KG1 (cell line): Measurements from ENCODE around the gene COQ4.
A peak's percentile ranks its signal among the peaks of the same experiment; 100 is the strongest.

Experiments used
- DNase-seq: peaks from one replicate; lab custom pipeline; 2025; lab: John Stamatoyannopoulos, UW

Gene COQ4

DNA sequence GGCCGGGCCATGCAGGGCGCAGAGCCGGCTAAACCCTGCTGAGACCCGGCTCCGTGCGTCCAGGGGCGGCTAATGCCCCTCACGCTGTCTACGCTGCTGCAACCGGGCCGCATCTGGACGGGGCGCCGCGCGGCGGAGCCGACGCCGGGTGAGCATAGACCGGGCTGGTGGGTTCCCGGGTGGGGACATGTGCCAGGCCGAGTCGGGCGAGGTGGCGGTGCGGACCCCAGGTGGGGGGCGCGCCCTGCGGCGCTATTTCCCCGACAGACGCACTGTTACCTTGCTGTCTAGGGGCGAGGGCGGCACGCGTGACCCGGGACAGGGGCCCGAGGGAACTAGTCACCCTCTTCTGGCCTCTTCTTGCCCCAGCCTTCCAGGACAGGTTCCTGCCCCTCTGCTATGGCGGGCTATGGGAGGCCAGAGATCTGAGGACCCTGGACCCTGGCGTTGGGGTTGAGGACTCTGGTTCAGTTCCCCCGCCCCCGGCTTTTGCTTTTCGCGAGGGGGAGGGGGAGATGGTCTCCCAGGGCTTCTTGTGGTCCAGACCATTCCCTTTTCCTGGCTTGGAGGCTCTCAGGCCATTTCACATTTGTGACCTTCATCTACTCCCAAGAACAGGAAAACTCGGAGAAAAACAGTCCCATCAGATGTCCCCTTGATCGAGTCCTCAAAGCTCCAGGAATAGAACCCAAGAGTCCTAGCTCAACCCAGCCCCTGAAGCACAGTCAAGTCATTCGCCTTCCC, 18.2 kb downstream of the COQ4 start:
- DNase-seq, result no peak

DNA sequence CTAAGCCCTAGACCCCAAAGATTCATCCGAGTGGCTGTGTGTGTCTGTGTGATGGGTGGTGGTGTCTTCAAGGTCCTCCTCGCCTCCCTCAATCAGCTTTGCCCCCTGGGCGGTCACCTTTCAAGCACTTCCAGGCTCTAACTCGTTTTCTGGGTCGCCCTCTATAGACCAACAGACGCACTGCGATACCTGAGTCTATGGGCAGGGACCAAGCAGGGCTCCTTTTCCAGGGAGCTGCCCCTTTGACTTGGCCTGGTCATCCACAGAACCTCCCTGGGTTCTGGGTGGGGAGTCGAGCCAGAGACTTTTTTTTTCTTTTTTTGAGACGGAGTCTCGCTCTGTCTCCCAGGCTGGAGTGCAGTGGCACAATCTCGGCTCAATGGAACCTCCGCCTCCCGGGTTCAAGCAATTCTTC, 18.8 kb downstream of the COQ4 start:
- DNase-seq, result peak; percentile 37

DNA sequence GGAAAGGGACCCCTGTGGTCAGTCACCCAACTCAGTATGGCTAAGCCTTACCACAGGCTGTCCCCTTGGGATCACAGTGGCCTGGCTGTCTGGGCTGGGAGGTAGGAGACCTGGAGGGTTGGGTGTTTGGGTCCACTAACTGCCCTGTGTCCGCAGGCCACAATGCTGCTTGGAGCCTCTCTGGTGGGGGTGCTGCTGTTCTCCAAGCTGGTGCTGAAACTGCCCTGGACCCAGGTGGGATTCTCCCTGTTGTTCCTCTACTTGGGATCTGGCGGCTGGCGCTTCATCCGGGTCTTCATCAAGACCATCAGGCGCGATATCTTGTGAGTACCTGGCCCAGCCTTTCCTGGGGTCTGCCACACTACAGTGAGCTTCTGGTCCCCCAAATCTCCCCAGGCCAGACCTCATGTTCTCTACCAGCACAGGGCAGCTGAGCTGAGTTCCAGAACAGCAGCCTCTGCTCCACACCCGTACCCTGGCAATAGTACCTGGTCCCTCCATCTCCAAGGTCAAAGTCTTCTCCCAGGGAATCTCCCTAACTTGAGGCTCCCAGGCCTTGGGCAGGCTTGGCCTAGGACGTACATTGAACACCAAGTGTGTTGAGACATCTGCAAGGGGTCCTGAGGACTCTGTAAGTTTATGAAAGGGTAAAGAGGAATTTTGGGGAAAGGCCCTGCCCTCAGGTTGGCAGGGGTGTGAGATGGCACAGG, 20.5 kb downstream of the COQ4 start:
- DNase-seq, result no peak

DNA sequence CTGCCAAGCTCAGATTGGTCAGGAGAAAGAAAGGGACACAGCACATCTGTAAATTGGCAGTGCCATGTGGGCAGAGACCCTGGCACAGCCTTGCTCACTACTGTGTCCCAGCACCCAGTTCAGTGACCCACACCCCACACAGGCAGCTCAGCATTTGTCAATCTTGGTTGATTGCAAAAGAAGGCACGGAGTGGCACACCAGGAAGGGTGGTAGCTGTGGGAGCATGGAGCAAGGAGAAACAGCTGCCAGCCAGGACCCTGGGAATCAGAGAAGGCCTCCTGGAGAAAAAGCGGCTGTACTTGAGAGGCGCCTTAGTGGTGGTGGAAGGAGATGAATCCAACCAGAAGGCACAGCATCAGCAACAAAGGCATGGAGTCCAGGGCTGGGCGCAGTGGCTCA, 21.2 kb downstream of the COQ4 start:
- no peak for DNase-seq

DNA sequence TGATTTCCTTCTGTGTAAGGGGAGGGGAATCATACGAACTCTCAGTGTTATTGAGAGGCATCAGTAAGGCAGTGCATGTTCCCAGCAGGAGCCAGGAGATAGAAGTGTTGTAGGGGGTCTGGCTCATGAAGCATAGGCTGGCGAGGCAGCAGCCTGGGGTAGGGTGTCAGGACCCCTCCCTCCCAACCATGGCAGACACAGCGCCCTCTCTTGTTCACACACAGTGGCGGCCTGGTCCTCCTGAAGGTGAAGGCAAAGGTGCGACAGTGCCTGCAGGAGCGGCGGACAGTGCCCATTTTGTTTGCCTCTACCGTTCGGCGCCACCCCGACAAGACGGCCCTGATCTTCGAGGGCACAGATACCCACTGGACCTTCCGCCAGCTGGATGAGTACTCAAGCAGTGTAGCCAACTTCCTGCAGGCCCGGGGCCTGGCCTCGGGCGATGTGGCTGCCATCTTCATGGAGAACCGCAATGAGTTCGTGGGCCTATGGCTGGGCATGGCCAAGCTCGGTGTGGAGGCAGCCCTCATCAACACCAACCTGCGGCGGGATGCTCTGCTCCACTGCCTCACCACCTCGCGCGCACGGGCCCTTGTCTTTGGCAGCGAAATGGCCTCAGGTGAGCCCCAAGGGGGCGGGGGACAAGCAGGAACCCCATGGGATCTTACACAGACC, 22.4 kb downstream of the COQ4 start:
- no peak for DNase-seq

DNA sequence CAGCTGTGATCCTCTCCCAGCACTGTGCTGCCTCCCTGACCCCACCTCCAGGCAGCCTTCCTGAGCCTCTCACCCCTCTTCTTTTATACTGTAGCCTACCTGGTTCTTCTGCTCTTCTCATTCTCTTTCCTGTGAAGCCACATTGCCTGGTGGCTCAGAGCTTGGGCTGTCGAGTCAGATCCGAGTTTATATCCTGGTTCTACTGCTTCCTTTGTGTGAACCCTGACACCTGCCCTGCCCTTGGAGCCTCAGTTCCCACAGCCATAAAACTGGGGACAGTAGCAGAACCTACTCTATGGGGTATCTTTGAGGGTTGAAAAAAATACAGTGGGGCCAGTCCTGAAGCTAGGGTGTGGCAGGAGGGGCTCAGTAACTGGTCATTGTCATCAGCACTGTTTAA, 26.5 kb downstream of the COQ4 start:
- no peak for DNase-seq

DNA sequence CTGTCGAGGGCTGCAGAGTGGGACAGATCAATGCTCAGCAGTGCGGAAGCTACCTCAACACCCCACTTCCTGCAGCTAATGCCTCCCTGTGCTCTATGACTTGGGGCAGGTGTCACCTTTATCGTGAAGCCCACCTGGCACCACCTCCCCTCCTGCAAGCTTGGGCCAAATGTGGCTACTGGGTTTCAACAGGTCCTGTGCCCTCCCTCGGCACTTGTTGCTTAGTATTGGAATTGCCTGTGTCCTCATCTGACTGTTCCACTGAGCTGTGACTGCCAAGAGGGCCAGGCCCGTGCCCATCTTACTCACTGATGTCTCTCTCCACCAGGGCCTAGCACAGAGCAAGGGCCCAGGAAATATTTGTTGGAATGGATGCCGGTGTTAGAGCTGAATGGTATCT, 27.1 kb downstream of the COQ4 start:
- DNase-seq, result no peak

DNA sequence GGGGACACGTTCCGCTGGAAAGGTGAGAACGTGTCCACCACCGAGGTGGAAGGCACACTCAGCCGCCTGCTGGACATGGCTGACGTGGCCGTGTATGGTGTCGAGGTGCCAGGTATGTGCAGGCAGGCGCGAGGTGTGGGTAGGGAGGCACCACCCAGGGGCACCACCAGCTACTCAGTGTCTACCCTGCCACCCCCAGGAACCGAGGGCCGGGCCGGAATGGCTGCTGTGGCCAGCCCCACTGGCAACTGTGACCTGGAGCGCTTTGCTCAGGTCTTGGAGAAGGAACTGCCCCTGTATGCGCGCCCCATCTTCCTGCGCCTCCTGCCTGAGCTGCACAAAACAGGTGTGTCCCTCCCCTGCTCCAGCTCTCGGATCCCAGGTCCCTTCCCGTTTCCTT, 32.8 kb downstream of the COQ4 start:
- DNase-seq, result no peak

DNA sequence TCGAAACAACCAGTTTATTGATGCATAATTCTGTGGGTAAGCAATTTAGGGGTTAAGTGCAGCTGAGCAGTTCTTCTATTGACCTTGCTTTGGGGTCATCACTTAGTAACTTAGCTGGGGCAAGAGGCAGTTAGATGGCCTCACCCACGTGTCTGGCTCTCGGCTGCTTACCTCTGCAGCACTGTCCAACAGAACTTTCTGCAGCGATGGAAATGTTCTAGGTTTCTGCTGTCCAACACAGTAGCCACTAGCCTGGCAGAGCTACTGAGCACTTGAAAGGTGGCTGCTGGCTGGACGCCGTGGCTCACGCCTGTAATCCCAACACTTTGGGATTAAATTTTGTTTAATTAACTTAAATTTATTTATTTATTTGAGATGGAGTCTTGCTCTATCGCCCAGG, 35.5 kb downstream of the COQ4 start:
- DNase-seq, result no peak

DNA sequence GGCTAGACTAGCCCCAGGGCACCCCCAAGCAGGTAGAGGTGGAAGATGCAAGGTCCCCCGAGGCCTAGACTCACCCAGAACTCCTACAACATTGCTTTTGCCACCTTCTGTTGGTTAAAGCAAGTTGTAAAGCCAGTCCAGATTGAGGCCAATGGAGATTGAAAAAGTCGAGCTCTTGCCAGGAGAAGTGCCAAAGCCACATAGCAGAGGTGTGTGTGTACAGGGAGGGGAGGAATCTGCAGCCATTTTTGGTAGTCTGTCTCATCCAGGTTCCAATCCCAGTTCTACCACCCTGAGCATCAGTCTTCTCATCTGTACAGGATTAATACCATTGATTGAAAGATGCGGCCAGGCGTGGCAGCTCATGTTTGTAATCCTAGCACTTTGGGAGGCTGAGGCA, 36.2 kb downstream of the COQ4 start:
- no peak for DNase-seq

DNA sequence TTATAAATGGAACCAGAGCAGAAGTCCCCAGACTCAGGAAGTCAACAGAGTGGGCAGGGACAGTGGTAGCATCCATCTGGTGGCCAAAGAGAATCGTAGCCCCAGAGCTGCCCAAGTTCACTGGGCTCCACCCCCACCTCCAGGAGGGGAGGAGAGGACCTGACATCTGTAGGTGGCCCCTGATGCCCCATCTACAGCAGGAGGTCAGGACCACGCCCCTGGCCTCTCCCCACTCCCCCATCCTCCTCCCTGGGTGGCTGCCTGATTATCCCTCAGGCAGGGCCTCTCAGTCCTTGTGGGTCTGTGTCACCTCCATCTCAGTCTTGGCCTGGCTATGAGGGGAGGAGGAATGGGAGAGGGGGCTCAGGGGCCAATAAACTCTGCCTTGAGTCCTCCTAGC, 38.2 kb downstream of the COQ4 start:
- DNase-seq, result no peak

DNA sequence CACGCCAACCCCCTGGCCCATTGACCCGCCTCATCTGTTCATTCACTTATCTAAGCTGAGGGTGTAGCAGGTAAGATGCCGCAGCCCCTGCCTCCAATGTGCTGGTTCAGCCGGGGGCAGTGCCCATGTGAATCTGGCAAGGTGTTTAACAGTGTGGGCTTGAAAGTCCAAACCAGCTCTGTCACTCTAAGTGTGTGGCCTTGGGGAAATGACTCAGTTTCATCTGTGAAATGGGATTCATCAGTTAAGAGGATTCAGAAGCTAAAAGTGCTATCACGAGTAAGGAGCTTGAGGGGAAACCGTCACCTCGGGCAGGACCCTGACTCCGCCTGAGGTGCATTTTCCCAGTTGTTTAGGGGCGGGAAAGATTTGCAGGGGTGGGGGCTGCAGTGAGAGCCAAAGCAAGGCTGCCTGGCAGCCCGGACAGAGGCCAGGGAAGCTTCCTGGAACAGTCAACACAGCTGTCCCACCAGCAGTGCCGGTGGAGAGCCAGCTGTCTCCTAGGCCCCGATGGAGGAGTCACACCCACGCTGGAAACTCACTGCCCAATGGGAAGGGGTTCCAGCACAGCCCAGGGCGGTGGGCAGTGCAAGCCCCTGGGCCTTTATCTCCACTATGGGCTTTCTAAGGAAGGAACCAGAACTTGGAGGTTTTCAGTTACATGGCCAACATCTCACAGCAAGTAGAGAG, 38.8 kb downstream of the COQ4 start:
- no peak for DNase-seq

DNA sequence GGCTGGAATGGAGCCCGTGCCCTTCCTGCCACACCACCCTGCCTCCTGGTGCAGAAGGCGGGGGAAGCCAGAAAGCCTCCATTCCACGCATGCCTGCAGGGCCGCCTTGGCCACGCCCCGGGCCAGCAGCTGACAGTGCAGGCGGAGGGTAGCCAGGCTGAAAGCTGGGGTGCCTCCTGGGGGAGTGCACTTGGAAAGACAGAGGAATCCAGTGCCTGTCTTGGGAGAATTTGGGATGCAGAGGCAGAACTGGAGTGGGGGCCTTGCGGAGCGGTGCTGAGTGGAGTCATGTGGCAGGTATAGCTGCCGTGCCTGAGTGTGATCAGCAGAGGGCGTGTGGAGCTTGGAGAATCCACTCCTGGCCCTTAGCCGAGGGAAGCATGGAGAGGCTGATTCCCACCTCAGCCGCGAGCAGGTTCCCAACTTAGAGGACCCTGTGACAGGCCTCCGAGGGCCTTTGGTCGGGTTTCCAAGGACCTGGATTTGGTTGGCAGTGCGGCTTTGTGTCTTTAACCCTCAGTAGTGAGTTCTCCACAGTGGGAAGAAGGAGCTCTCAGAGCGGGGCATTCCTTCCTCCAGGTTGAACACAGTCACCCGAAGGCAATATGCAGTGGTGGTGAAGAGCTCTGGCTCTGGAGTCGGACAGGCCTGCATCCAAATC, 39.5 kb downstream of the COQ4 start:
- DNase-seq, result peak; percentile 29

DNA sequence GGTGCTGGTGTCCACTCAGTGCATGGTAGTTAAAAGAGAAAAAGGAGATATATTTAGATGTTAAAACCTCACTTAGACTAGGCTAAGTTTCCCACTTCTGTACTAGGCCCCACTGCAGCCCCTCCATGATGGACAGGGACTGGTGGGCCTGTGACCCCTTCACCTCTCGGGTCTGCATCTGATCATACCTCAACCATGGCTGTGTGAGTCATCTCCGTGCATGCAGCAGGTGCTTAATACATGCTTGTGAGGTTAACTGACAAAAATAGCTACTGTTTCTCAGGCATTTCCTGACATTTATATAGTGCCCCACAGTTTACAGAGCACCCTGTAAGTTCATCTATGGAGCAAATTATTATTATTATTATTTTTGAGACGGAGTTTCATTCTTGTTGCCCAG, 40.1 kb downstream of the COQ4 start:
- DNase-seq, result no peak

DNA sequence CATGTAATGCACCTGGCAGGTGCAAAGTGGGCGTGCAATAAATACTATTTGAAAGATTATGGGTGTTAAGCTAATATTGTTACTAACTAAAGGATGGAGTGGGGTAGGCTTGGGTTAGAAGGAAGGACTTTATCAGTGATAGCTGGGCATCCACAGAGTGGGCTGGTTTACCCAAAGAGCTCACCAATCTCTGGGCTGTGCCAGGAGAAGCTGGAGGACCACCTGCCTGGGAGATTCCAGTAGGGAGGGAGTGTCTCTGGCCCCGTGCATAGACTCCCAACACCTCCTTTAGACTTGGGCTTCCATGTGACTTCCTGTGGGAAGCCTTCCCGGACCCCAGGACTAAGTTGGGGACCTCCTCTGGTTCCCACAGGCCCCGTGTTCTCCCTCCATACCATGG, 42.9 kb downstream of the COQ4 start:
- DNase-seq, result no peak

DNA sequence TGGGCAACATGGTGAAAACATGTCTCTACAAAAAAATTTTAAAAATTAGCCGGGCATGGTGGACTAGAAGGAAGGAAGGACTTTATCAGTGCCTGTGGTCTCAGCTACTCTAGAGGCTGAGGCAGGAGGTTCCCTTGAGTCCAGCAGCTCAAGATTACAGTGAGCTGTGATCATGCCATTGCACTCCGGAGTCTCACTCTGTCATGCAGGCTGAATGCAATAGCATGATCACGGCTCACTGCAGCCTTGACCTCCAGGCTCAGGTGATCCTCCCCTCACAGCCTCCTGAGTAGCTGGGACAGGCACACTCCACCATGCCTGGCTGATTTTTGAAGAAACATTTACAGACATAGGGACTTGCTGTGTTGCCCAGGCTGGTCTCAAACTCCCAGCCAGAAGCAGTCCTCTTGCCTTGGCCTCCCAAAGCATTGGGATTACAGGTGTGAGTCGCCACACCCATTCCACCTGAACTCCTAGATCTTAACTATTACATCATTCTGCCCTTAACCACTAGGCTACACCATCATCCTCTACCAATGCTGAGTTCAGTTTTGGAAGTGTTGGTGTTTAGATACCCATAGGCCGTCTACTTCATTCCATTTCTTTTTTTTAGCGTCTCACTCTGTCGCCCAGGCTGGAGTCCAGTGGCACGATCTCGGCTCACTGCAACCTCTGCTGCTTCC, 46.5 kb downstream of the COQ4 start:
- DNase-seq, result no peak

DNA sequence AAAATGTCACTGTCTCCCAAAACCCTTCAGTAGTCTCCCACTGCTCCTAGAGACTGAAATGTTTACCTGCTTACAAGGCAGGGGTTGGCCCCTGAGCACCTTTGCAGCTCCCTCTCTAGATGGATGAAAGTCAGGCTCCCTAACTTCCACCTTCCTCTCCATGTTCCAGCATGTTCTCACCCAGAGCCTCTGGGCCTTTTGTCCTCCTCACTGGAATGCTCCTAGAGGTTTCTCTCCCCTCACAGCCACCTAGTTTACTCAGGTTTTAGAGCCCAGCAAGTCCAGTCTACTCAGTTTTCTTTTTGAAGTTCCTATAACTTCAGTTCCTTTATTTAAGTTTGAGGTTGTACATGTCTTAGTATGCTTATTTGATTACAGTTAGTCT, 47.7 kb downstream of the COQ4 start:
- no peak for DNase-seq

DNA sequence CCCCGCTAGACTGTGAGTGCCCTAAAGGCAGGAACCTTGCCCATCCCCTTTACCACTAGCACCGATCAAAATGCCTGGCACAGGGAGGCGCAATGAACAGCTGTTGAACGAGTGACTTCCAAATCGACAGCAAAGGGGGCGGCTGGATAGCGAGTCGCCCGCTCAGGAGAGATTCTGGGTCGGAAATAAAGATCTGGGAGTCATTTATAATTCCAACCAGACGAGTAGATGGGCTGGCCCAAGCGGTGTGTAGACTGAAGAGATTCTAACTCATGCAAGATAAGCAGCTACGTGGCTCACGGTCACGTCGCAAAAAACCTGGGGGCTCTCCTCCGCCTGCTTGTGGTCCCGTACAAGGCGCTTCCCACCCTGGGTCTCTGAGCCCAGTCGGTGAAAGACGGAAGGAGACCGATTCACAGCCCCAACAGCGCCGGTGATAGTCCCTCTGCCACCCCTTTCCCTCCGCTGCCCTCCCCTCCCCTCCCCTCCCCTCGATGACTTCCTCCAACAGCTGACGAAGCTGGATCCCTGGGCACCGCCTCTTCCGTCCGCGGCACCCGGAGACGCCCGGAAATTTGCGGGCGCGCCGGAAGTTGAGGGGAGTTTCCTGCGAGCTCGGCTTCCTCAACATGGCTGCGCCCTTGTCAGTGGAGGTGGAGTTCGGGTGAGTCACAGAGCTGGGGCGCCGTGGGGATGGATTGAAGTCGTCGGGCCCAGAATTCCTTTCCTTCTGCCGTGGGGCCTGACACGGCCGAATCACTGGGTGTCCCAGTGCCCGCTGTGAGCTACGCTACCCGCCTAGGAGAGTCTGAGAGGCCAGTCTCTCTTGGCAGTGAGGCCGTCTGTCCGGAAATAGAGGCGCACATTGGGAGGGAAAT, 48.4 kb downstream of the COQ4 start, which contains the start of gene URM1:
URM1 (plus strand) TSS at position 623 of the 878 bp plus-strand sequence; CDS start at position 630, 7 bp downstream.
- DNase-seq, result peak; percentile 83

DNA sequence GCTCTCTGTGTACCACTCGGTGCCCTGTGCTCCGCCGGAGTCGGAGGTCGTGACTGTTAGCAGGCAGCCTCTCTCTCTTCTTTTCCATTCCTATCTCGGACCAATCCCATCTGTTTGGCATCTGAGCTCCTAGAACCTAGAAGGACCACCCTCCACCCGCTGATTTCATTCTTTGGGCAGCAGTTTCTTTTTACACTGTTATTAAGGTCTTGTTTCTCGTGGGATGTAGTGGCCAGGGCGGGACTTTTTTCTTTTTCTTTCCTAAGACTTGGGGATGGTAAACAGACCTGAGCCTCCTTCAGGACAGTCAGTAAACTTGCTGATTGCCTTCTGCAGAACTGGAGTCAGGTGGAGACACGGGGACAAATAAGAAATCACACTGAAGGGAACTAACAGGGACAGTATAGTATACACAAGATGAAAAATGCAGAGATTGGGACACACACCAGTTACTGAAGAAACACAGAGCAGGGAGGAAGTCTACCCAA, 49.0 kb downstream of the COQ4 start:
- no peak for DNase-seq

DNA sequence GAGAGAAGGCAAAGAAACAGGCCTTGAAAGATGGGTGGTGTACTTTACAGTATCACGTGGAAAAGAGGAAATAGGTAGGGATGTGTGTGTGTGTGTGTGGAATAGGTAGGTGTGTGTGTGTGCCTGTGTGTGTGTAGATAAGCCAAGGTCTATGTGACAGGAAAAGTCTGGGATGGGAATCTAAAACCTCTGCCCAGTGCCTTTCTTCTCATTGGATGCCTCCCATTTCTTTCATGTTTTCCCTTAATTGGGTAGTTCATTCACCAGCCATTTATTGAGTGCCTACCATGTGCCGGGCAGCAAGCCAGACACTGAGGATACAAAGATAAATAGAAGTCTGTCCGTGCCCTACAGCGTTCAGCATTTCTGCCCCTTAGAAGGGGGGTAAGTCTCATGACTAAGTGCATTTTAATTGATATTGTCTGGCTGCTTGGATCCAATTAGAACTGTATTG, 49.6 kb downstream of the COQ4 start:
- DNase-seq, result no peak
